Hepatocyte (in vitro differentiated cells): Measurements from ENCODE around the gene PRCD.

ENCODE experiments used
- CTCF ChIP-seq: fragments of 200-600 bp; sonication (generic); IDR thresholded peaks from 2 replicates; pipeline ENCODE4 v1.5.1; 2016; ENCODE audit warnings: antibody characterized with exemption, mild to moderate bottlenecking; ENCODE audit not compliant: poor library complexity
- EZH2 ChIP-seq: fragments of 200-600 bp; sonication (generic); IDR thresholded peaks from 2 replicates; pipeline ENCODE4 v1.6.1; 2016; ENCODE audit warnings: antibody characterized with exemption, mild to moderate bottlenecking, borderline replicate concordance

DNA sequence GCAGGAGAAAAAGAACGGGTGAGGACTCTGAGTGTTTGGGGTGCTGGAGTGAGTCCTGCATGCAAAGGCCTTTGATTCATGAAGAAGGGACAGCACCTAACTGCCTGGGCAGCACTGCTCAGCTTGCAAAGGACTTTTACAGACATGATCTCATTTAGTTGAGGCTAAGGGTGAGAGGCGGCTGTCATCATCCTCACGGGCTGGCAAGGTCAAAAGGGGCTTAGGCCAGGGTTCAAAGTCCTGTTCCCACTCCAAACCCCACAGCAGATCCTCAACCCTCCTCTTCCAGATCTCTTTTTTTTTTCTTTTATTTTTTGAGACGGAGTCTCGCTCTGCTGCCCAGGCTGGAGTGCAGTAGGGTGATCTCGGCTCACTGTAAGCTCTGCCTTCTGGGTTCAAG, 43.4 kb upstream of the PRCD start:
- no peak for TF ChIP-seq CTCF
- no peak for TF ChIP-seq EZH2
